Activated CD4-positive, alpha-beta T cell treated with anti-CD3 and anti-CD28 coated beads, Interleukin-2, amount 50 U/mL, for 48 hours (primary cell): ENCODE data around the gene NACC2.

Experiments used
- DNase-seq, 2 experiments: peaks; one replicate each; pipeline ENCODE4 v3.0.0-alpha.2; 2020

Gene NACC2

GRCh38 chr9:136095070-136096058, at the start of gene NACC2:
NACC2 (minus strand) TSS chr9:136095289; CDS start chr9:136050521, 44,768 bp downstream.
- DNase-seq = peak; percentile 41 to 47

- DNase-seq = no peak
Observed at GRCh38 chr9:136144450-136144849, 49.4 kb upstream of the NACC2 start.

- no peak for DNase-seq
Observed at GRCh38 chr9:136143215-136144001, 48.3 kb upstream of the NACC2 start.

GRCh38 chr9:136142859-136143214, 47.7 kb upstream of the NACC2 start:
- DNase-seq = no peak

GRCh38 chr9:136142414-136142796, 47.3 kb upstream of the NACC2 start:
- no peak for DNase-seq

- DNase-seq = no peak
Observed at GRCh38 chr9:136141682-136142413, 46.8 kb upstream of the NACC2 start.

- DNase-seq = no peak
Observed at GRCh38 chr9:136140966-136141365, 45.9 kb upstream of the NACC2 start.

GRCh38 chr9:136140046-136140445, 45.0 kb upstream of the NACC2 start:
- DNase-seq = no peak

GRCh38 chr9:136138566-136138965, 43.5 kb upstream of the NACC2 start:
- peak; percentile 62 to 63 for DNase-seq

- no peak for DNase-seq
Observed at GRCh38 chr9:136137321-136138265, 42.5 kb upstream of the NACC2 start.

GRCh38 chr9:136136127-136136925, 41.2 kb upstream of the NACC2 start:
- DNase-seq = no peak

- DNase-seq = no peak
Observed at GRCh38 chr9:136135326-136136126, 40.4 kb upstream of the NACC2 start.

GRCh38 chr9:136133959-136134484, 38.9 kb upstream of the NACC2 start:
- DNase-seq = no peak

- peak in 1 of 2 experiments; percentile 37 for DNase-seq
Observed at GRCh38 chr9:136133191-136133958, 38.3 kb upstream of the NACC2 start.

GRCh38 chr9:136132512-136133050, 37.5 kb upstream of the NACC2 start:
- no peak for DNase-seq

GRCh38 chr9:136131629-136132511, 36.8 kb upstream of the NACC2 start:
- no peak for DNase-seq

GRCh38 chr9:136129176-136129575, 34.1 kb upstream of the NACC2 start:
- no peak for DNase-seq

GRCh38 chr9:136128436-136128835, 33.3 kb upstream of the NACC2 start:
- no peak for DNase-seq
